Stimulated activated CD4-positive, alpha-beta T cell treated with anti-CD3 and anti-CD28 coated beads, TNF-alpha, amount 100 ng/mL, for 1 hour (primary cell): ENCODE measurements around the gene CTCF.

Experiments
- DNase-seq, 3 donors: peaks; one replicate each; pipeline ENCODE4 v3.0.0-alpha.2; 2020; ENCODE audit warnings: low read depth in 3 of 3, low spot score in 1 of 3

CTCF gene

GRCh38 chr16:67547423-67548264 is 14.7 kb upstream of the CTCF start:
- peak in 1 of 3 donors; percentile 40 for DNase-seq

- DNase-seq, result no peak
Observed at GRCh38 chr16:67548265-67549126, 13.8 kb upstream of the CTCF start.

GRCh38 chr16:67549240-67549639 is 13.1 kb upstream of the CTCF start:
- no peak for DNase-seq

GRCh38 chr16:67549936-67550335 is 12.4 kb upstream of the CTCF start:
- DNase-seq, result no peak

- no peak for DNase-seq
Observed at GRCh38 chr16:67551091-67551490, 11.2 kb upstream of the CTCF start.

GRCh38 chr16:67551972-67552371 is 10.4 kb upstream of the CTCF start:
- no peak for DNase-seq

GRCh38 chr16:67552476-67552875 is 9.8 kb upstream of the CTCF start:
- no peak for DNase-seq

GRCh38 chr16:67555795-67556212 is 6.5 kb upstream of the CTCF start:
- DNase-seq, result no peak

GRCh38 chr16:67558859-67559258 is 3.5 kb upstream of the CTCF start:
- no peak for DNase-seq

GRCh38 chr16:67560827-67561342 is 1.4 kb upstream of the CTCF start:
- no peak for DNase-seq

GRCh38 chr16:67561501-67561823 is 864 bp upstream of the CTCF start:
- no peak for DNase-seq

GRCh38 chr16:67561824-67562525 is 351 bp upstream of the CTCF start:
- DNase-seq, result peak; percentile 93 to 96 (median 96)

GRCh38 chr16:67562918-67563707 is 787 bp downstream of the CTCF start:
- peak; percentile 15 to 42 (median 32) for DNase-seq

- DNase-seq, result no peak
Observed at GRCh38 chr16:67563708-67564468, 1.6 kb downstream of the CTCF start.

- no peak for DNase-seq
Observed at GRCh38 chr16:67565470-67566100, 3.3 kb downstream of the CTCF start.

GRCh38 chr16:67571464-67571863 is 9.1 kb downstream of the CTCF start:
- no peak for DNase-seq

- DNase-seq, result no peak
Observed at GRCh38 chr16:67571981-67572431, 9.7 kb downstream of the CTCF start.

GRCh38 chr16:67579686-67580085 is 17.4 kb downstream of the CTCF start:
- no peak for DNase-seq

- DNase-seq, result no peak
Observed at GRCh38 chr16:67580202-67580601, 17.9 kb downstream of the CTCF start.
